Uterus (tissue), 2 donors: ENCODE results near the gene ST8SIA2.

Source experiments
- CTCF ChIP-seq, 4 experiments: fragments of 200-600 bp in 2 of 4; fragments of 450-650 bp in 2 of 4; sonication (generic) in 2 of 4; IDR thresholded peaks; one replicate each; pipeline ENCODE4 v1.5.1; 2016 to 2019; ENCODE audit warnings: antibody characterized with exemption in 4 of 4, mild to moderate bottlenecking in 2 of 4, moderate library complexity in 1 of 4
- POLR2A ChIP-seq, 2 donors: fragments of 450-650 bp; IDR thresholded peaks; one replicate each; pipeline ENCODE4 v1.6.1; 2016; ENCODE audit warnings: antibody characterized with exemption in 2 of 2, mild to moderate bottlenecking in 1 of 2, moderate library complexity in 1 of 2

- TF ChIP-seq POLR2A (IDR thresholded peaks at IDR 0.05), result no peak
- TF ChIP-seq CTCF (IDR thresholded peaks at IDR 0.05), result no peak
These were observed 9.1 kb downstream of the ST8SIA2 start for GRCh38 chr15:92402751-92403150.
